ENCODE data around the gene MRM1. TPM values are rescaled to one million over a fixed set of nuclear protein-coding genes. Genes with fewer than 3 reads are reported as not detected.

The MRM1 gene
- polyA plus RNA-seq, 1 donor (not counting 4 experiments of a cell fraction or from before 2014, with no cell fraction given): 3.8 TPM

GRCh38 chr17:36609498-36609862 is 8.1 kb downstream of the MRM1 start:
- Histone ChIP-seq H3K4me3 (ENCODE audit: control insufficient read depth in 2 of 3, extremely low read depth in 1 of 3, insufficient read depth in 2 of 3, low read depth in 1 of 3, low read length in 3 of 3) (no peak overlapping the region), H3K27me3 (ENCODE audit: control insufficient read depth, extremely low read depth, insufficient read depth, low read length) (no peaks in the 10 kb centered on the region), H3K36me3 (ENCODE audit: control insufficient read depth in 2 of 2, extremely low read depth in 1 of 2, insufficient read depth in 2 of 2, low read length in 2 of 2) (peaks cover 2 to 5% of the 10 kb centered on the region in 2 experiments), H3K9me1 (ENCODE audit: control insufficient read depth, extremely low read depth, insufficient read depth, low read length) (no peaks in the 10 kb centered on the region), H2AFZ (ENCODE audit: control insufficient read depth, low read length) (no peak overlapping the region), H3K9me3 (ENCODE audit: control insufficient read depth, low read depth, low read length) (no peaks in the 10 kb centered on the region), H3K4me1 (ENCODE audit: control insufficient read depth, extremely low read depth, insufficient read depth, low read length) (peaks cover 28% of the 10 kb centered on the region), H4K20me1 (ENCODE audit: control insufficient read depth, extremely low read depth, insufficient read depth, low read length) (no peaks in the 10 kb centered on the region), H3K79me2 (ENCODE audit: control insufficient read depth, insufficient read depth, low read length) (peaks cover 8% of the 10 kb centered on the region), H3K9ac (ENCODE audit: control insufficient read depth, extremely low read depth, insufficient read depth, low read length) (no peak overlapping the region), H3K27ac (ENCODE audit: control insufficient read depth, insufficient read depth, low read length) (no peak overlapping the region), H3K4me2 (ENCODE audit: control insufficient read depth, extremely low read depth, insufficient read depth, low read depth, low read length) (no peak overlapping the region)
- DNase-seq (ENCODE audit: low read depth, low spot score): no peak
- TF ChIP-seq EZH2 (IDR thresholded peaks at IDR 0.05; ENCODE audit: low read length): no peak
- TF ChIP-seq CTCF (optimal IDR thresholded peaks at IDR 0.05 in 1 of 3, IDR thresholded peaks at IDR 0.05 in 1 of 3, conservative IDR thresholded peaks at IDR 0.05 in 1 of 3; ENCODE audit: extremely low read depth in 1 of 3, insufficient read depth in 2 of 3, low read length in 3 of 3): no peak
- dilution Hi-C loops (cut with MboI; ENCODE audit: extremely low pct_ligation_motif_present, low sequenced_read_pairs): no loop called here
- FAIRE-seq: no peak

- dilution Hi-C loops (cut with MboI; ENCODE audit: extremely low pct_ligation_motif_present, low sequenced_read_pairs): no loop called here
- H3K9me1 ChIP-seq (ENCODE audit: control insufficient read depth, extremely low read depth, insufficient read depth, low read length): no peaks in the 10 kb centered on the region
- no peak overlapping the region for H3K9ac ChIP-seq (ENCODE audit: control insufficient read depth, extremely low read depth, insufficient read depth, low read length)
These were observed 9.1 kb downstream of the MRM1 start for GRCh38 chr17:36610474-36610873.

More at GRCh38 chr17:36610474-36610873, 9.1 kb downstream of the MRM1 start:
- FAIRE-seq (no peak), DNase-seq (ENCODE audit: low read depth, low spot score) (no peak)
- Histone ChIP-seq H3K79me2 (ENCODE audit: control insufficient read depth, insufficient read depth, low read length) (peaks cover 5% of the 10 kb centered on the region), H2AFZ (ENCODE audit: control insufficient read depth, low read length) (no peak overlapping the region), H3K27ac (ENCODE audit: control insufficient read depth, insufficient read depth, low read length) (no peak overlapping the region), H3K9me3 (ENCODE audit: control insufficient read depth, low read depth, low read length) (no peaks in the 10 kb centered on the region), H3K4me2 (ENCODE audit: control insufficient read depth, extremely low read depth, insufficient read depth, low read depth, low read length) (no peak overlapping the region), H3K4me3 (ENCODE audit: control insufficient read depth in 2 of 3, extremely low read depth in 1 of 3, insufficient read depth in 2 of 3, low read depth in 1 of 3, low read length in 3 of 3) (no peak overlapping the region), H3K36me3 (ENCODE audit: control insufficient read depth in 2 of 2, extremely low read depth in 1 of 2, insufficient read depth in 2 of 2, low read length in 2 of 2) (peaks cover 2 to 4% of the 10 kb centered on the region in 2 experiments), H4K20me1 (ENCODE audit: control insufficient read depth, extremely low read depth, insufficient read depth, low read length) (no peaks in the 10 kb centered on the region), H3K4me1 (ENCODE audit: control insufficient read depth, extremely low read depth, insufficient read depth, low read length) (peaks cover 28% of the 10 kb centered on the region), H3K27me3 (ENCODE audit: control insufficient read depth, extremely low read depth, insufficient read depth, low read length) (no peaks in the 10 kb centered on the region)
- TF ChIP-seq EZH2 (IDR thresholded peaks at IDR 0.05; ENCODE audit: low read length) (no peak), CTCF (optimal IDR thresholded peaks at IDR 0.05 in 1 of 3, IDR thresholded peaks at IDR 0.05 in 1 of 3, conservative IDR thresholded peaks at IDR 0.05 in 1 of 3; ENCODE audit: extremely low read depth in 1 of 3, insufficient read depth in 2 of 3, low read length in 3 of 3) (no peak)

Data from keratinocyte (primary cell).